GM23338 (cell line): ENCODE measurements around the gene CABYR. TPM values are rescaled to one million over a fixed set of nuclear protein-coding genes. Genes with fewer than 3 reads are reported as not detected.

Source experiments
- ATAC-seq: fragments of 200-7000 bp; cut with Tn5 transposase; 3 replicates; pipeline ENCODE4 v1.9.1; 2020
- DNase-seq: peaks from one replicate; pipeline ENCODE4 v3.0.0-alpha.2; 2015; ENCODE audit warnings: low spot score
- H2AFZ ChIP-seq: fragments of 200-600 bp; sonication (generic); 2 replicates; pipeline ENCODE4 v1.8.0; 2016; ENCODE audit warnings: antibody characterized with exemption, mild to moderate bottlenecking, moderate library complexity
- H3F3A ChIP-seq: fragments of 200-600 bp; sonication (generic); replicated peaks from 2 replicates; pipeline ENCODE4 v1.8.0; 2017; ENCODE audit warnings: antibody characterized with exemption, mixed run types, low read depth
- H3K27ac ChIP-seq: fragments of 200-600 bp; sonication (generic); 2 replicates; pipeline ENCODE4 v1.6.1; 2016; ENCODE audit warnings: low read depth
- H3K27me3 ChIP-seq: fragments of 200-600 bp; sonication (generic); 2 replicates; pipeline ENCODE4 v1.8.0; 2016; ENCODE audit warnings: mild to moderate bottlenecking, mixed run types, moderate library complexity; ENCODE audit not compliant: insufficient read depth
- H3K36me3 ChIP-seq: fragments of 200-600 bp; sonication (generic); 2 replicates; pipeline ENCODE4 v1.8.0; 2016; ENCODE audit warnings: mild to moderate bottlenecking; ENCODE audit not compliant: insufficient read depth
- H3K4me1 ChIP-seq: fragments of 200-600 bp; sonication (generic); 2 replicates; pipeline ENCODE4 v1.8.0; 2016; ENCODE audit warnings: mild to moderate bottlenecking, moderate library complexity; ENCODE audit not compliant: insufficient read depth
- H3K4me2 ChIP-seq: fragments of 200-600 bp; sonication (generic); 2 replicates; pipeline ENCODE4 v1.7.1; 2017; ENCODE audit warnings: mixed run types
- H3K4me3 ChIP-seq: fragments of 200-600 bp; sonication (generic); 2 replicates; pipeline ENCODE4 v1.6.1; 2016; ENCODE audit warnings: mixed run types
- H3K79me2 ChIP-seq: fragments of 200-600 bp; sonication (generic); replicated peaks from 2 replicates; pipeline ENCODE4 v1.8.0; 2017; ENCODE audit warnings: mild to moderate bottlenecking; ENCODE audit not compliant: insufficient read depth
- H3K9me2 ChIP-seq: fragments of 200-600 bp; sonication (generic); 2 replicates; pipeline ENCODE4 v1.8.0; 2017; ENCODE audit not compliant: insufficient read depth
- H4K20me1 ChIP-seq: fragments of 200-600 bp; sonication (generic); replicated peaks from 2 replicates; pipeline ENCODE4 v1.8.0; 2017; ENCODE audit warnings: mild to moderate bottlenecking; ENCODE audit not compliant: insufficient read depth
- H3K27ac Mint-ChIP-seq: 2 replicates; pipeline ENCODE4 v1.8.0; 2020; ENCODE audit warnings: inconsistent platforms, mild to moderate bottlenecking, moderate library complexity, mixed read lengths
- H3K27me3 Mint-ChIP-seq: 3 replicates; pipeline ENCODE4 v1.8.0; 2022; ENCODE audit warnings: low read depth, mild to moderate bottlenecking, moderate library complexity, mixed read lengths, inconsistent platforms; ENCODE audit not compliant: insufficient read depth, poor library complexity
- H3K36me3 Mint-ChIP-seq: 3 replicates; pipeline ENCODE4 v1.8.0; 2021; ENCODE audit warnings: low read depth, mild to moderate bottlenecking, inconsistent platforms, moderate library complexity, mixed read lengths
- H3K4me1 Mint-ChIP-seq: 3 replicates; pipeline ENCODE4 v1.8.0; 2020; ENCODE audit warnings: mild to moderate bottlenecking, inconsistent platforms, mixed read lengths
- H3K4me3 Mint-ChIP-seq: 3 replicates; pipeline ENCODE4 v1.8.0; 2021; ENCODE audit warnings: moderate library complexity, mild to moderate bottlenecking, inconsistent platforms, mixed read lengths
- H3K9me3 Mint-ChIP-seq: 3 replicates; pipeline ENCODE4 v1.8.0; 2020; ENCODE audit warnings: moderate library complexity, mild to moderate bottlenecking, inconsistent platforms, mixed read lengths
- CREB1 ChIP-seq: fragments of 250-450 bp; sonication (Bioruptor Pico); IDR thresholded peaks from 2 replicates; pipeline ENCODE4 v1.5.0; 2020; ENCODE audit warnings: low read depth, mild to moderate bottlenecking, moderate library complexity
- EZH2 ChIP-seq: fragments of 200-600 bp; sonication (generic); IDR thresholded peaks from one replicate; pipeline ENCODE4 v1.8.0; 2017; ENCODE audit warnings: antibody characterized with exemption, mild to moderate bottlenecking, low read depth; ENCODE audit not compliant: unreplicated experiment
- EZH2phosphoT487 ChIP-seq: fragments of 200-600 bp; sonication (generic); IDR thresholded peaks from one replicate; pipeline ENCODE4 v1.8.1; 2018; ENCODE audit warnings: antibody characterized with exemption; ENCODE audit not compliant: unreplicated experiment
- NANOG ChIP-seq: IDR thresholded peaks from 2 replicates; pipeline ENCODE4 v1.6.1; 2016; ENCODE audit warnings: antibody characterized with exemption, borderline replicate concordance
- POLR2AphosphoS5 ChIP-seq: IDR thresholded peaks from 2 replicates; pipeline ENCODE4 v1.6.1; 2016; ENCODE audit warnings: antibody characterized with exemption, low read depth
- STAT1 ChIP-seq: IDR thresholded peaks from one replicate; pipeline ENCODE4 v1.6.1; 2016; ENCODE audit warnings: antibody characterized with exemption; ENCODE audit not compliant: unreplicated experiment
- ZNF114 ChIP-seq: fragments of 250-450 bp; sonication (Bioruptor Pico); IDR thresholded peaks from 2 replicates; pipeline ENCODE4 v1.5.0; 2020; ENCODE audit warnings: mild to moderate bottlenecking, moderate library complexity
- ZNF331 ChIP-seq: fragments of 250-450 bp; sonication (Bioruptor Pico); IDR thresholded peaks from 2 replicates; pipeline ENCODE4 v1.5.0; 2020; ENCODE audit warnings: low read depth, mild to moderate bottlenecking, moderate library complexity
- polyA plus RNA-seq: library from polyadenylated mRNA; unstranded; fragments of >200 nt; fragmentation: Nextera tagmentation; extraction: Ambion mirVana; gene quantifications from 2 replicates; pipeline ENCODE4 v1.2.1, GENCODE V29; 2016
- total RNA-seq: library from RNA; depleted of rRNA; stranded (reverse); fragments of >200 nt; shearing (Covaris generic); gene quantifications from 2 replicates; pipeline ENCODE4 v1.2.3, GENCODE V29; 2014
- TF ChIP-seq, protein P1 (sequence below), 2 experiments: fragments of 200-600 bp in 1 of 2; sonication (generic) in 1 of 2; conservative IDR thresholded peaks; 2 replicates each; pipeline versions ENCODE4 v1.5.1 to v1.6.1; 2016 to 2017; ENCODE audit warnings: antibody characterized with exemption in 2 of 2, low read depth in 2 of 2, mild to moderate bottlenecking in 2 of 2, moderate library complexity in 1 of 2
- TF ChIP-seq, protein P2 (sequence below): IDR thresholded peaks from 2 replicates; pipeline ENCODE4 v1.6.1; 2016; ENCODE audit warnings: antibody characterized with exemption
- TF ChIP-seq, protein P3 (sequence below): fragments of 250-450 bp; sonication (Bioruptor Pico); IDR thresholded peaks from 2 replicates; pipeline ENCODE4 v1.5.0; 2020; ENCODE audit warnings: mild to moderate bottlenecking, moderate library complexity
- TF ChIP-seq, protein P4 (sequence below): IDR thresholded peaks from one replicate; pipeline ENCODE4 v1.6.1; 2018; ENCODE audit warnings: antibody characterized with exemption; ENCODE audit not compliant: unreplicated experiment

Gene CABYR
- total and polyA plus RNA-seq, 2 experiments from 2014 or later: 24.0 to 48.4 TPM

DNA sequence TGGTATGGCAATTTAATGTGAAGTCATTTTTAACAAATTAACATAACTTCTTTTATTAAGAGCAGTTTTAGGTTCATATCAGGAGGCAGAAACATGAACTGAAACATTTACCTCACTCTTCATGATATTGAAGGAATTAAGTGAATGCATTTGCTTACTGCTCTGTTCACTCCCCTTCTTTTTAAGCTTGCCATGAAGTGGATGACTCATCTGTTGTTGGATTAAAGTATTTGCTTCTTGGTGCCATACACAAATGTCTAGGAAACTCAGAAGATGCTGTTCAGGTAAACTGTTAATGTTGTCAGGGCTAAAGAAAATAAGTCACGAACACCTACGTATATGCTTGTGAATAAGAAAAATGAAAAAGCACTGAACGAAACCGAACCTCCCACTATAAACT lies 10.2 kb upstream of the CABYR start:
- ATAC-seq: no peak
- Mint-ChIP-seq H3K27me3 (peaks cover 2% of the 10 kb centered on the region), H3K4me1 (no peaks in the 10 kb centered on the region), H3K36me3 (peaks cover 6% of the 10 kb centered on the region; the same call in 1 of the 3 replicates), H3K27ac (no peak overlapping the region), H3K9me3 (no peaks in the 10 kb centered on the region), H3K4me3 (no peak overlapping the region)
- no peak overlapping the region for H3K4me3 ChIP-seq
- peaks cover 56% of the 10 kb centered on the region for H3K36me3 ChIP-seq
- H3K9me2 ChIP-seq: no peaks in the 10 kb centered on the region
- no peak overlapping the region for H3K27ac ChIP-seq
- no peaks in the 10 kb centered on the region for H3K27me3 ChIP-seq
- TF ChIP-seq, protein P1, sequence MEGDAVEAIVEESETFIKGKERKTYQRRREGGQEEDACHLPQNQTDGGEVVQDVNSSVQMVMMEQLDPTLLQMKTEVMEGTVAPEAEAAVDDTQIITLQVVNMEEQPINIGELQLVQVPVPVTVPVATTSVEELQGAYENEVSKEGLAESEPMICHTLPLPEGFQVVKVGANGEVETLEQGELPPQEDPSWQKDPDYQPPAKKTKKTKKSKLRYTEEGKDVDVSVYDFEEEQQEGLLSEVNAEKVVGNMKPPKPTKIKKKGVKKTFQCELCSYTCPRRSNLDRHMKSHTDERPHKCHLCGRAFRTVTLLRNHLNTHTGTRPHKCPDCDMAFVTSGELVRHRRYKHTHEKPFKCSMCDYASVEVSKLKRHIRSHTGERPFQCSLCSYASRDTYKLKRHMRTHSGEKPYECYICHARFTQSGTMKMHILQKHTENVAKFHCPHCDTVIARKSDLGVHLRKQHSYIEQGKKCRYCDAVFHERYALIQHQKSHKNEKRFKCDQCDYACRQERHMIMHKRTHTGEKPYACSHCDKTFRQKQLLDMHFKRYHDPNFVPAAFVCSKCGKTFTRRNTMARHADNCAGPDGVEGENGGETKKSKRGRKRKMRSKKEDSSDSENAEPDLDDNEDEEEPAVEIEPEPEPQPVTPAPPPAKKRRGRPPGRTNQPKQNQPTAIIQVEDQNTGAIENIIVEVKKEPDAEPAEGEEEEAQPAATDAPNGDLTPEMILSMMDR (conservative IDR thresholded peaks at IDR 0.05; ENCODE audit: low read depth in 2 of 2): no peak
- TF ChIP-seq STAT1 (no peak), EZH2 (no peak), CREB1 (CRISPR knock-in tag) (no peak), NANOG (no peak), EZH2phosphoT487 (no peak), POLR2AphosphoS5 (no peak), ZNF114 (CRISPR knock-in tag) (no peak), ZNF331 (CRISPR knock-in tag) (no peak)
- TF ChIP-seq, protein P2, sequence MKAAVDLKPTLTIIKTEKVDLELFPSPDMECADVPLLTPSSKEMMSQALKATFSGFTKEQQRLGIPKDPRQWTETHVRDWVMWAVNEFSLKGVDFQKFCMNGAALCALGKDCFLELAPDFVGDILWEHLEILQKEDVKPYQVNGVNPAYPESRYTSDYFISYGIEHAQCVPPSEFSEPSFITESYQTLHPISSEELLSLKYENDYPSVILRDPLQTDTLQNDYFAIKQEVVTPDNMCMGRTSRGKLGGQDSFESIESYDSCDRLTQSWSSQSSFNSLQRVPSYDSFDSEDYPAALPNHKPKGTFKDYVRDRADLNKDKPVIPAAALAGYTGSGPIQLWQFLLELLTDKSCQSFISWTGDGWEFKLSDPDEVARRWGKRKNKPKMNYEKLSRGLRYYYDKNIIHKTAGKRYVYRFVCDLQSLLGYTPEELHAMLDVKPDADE: no peak
- TF ChIP-seq, protein P3, sequence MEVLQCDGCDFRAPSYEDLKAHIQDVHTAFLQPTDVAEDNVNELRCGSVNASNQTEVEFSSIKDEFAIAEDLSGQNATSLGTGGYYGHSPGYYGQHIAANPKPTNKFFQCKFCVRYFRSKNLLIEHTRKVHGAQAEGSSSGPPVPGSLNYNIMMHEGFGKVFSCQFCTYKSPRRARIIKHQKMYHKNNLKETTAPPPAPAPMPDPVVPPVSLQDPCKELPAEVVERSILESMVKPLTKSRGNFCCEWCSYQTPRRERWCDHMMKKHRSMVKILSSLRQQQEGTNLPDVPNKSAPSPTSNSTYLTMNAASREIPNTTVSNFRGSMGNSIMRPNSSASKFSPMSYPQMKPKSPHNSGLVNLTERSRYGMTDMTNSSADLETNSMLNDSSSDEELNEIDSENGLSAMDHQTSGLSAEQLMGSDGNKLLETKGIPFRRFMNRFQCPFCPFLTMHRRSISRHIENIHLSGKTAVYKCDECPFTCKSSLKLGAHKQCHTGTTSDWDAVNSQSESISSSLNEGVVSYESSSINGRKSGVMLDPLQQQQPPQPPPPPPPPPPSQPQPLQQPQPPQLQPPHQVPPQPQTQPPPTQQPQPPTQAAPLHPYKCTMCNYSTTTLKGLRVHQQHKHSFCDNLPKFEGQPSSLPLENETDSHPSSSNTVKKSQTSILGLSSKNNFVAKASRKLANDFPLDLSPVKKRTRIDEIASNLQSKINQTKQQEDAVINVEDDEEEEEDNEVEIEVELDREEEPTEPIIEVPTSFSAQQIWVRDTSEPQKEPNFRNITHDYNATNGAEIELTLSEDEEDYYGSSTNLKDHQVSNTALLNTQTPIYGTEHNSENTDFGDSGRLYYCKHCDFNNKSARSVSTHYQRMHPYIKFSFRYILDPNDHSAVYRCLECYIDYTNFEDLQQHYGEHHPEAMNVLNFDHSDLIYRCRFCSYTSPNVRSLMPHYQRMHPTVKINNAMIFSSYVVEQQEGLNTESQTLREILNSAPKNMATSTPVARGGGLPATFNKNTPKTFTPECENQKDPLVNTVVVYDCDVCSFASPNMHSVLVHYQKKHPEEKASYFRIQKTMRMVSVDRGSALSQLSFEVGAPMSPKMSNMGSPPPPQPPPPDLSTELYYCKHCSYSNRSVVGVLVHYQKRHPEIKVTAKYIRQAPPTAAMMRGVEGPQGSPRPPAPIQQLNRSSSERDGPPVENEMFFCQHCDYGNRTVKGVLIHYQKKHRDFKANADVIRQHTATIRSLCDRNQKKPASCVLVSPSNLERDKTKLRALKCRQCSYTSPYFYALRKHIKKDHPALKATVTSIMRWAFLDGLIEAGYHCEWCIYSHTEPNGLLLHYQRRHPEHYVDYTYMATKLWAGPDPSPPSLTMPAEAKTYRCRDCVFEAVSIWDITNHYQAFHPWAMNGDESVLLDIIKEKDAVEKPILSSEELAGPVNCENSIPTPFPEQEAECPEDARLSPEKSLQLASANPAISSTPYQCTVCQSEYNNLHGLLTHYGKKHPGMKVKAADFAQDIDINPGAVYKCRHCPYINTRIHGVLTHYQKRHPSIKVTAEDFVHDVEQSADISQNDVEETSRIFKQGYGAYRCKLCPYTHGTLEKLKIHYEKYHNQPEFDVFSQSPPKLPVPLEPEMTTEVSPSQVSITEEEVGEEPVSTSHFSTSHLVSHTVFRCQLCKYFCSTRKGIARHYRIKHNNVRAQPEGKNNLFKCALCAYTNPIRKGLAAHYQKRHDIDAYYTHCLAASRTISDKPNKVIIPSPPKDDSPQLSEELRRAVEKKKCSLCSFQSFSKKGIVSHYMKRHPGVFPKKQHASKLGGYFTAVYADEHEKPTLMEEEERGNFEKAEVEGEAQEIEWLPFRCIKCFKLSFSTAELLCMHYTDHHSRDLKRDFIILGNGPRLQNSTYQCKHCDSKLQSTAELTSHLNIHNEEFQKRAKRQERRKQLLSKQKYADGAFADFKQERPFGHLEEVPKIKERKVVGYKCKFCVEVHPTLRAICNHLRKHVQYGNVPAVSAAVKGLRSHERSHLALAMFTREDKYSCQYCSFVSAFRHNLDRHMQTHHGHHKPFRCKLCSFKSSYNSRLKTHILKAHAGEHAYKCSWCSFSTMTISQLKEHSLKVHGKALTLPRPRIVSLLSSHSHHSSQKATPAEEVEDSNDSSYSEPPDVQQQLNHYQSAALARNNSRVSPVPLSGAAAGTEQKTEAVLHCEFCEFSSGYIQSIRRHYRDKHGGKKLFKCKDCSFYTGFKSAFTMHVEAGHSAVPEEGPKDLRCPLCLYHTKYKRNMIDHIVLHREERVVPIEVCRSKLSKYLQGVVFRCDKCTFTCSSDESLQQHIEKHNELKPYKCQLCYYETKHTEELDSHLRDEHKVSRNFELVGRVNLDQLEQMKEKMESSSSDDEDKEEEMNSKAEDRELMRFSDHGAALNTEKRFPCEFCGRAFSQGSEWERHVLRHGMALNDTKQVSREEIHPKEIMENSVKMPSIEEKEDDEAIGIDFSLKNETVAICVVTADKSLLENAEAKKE (CRISPR knock-in tag): no peak
- TF ChIP-seq, protein P4, sequence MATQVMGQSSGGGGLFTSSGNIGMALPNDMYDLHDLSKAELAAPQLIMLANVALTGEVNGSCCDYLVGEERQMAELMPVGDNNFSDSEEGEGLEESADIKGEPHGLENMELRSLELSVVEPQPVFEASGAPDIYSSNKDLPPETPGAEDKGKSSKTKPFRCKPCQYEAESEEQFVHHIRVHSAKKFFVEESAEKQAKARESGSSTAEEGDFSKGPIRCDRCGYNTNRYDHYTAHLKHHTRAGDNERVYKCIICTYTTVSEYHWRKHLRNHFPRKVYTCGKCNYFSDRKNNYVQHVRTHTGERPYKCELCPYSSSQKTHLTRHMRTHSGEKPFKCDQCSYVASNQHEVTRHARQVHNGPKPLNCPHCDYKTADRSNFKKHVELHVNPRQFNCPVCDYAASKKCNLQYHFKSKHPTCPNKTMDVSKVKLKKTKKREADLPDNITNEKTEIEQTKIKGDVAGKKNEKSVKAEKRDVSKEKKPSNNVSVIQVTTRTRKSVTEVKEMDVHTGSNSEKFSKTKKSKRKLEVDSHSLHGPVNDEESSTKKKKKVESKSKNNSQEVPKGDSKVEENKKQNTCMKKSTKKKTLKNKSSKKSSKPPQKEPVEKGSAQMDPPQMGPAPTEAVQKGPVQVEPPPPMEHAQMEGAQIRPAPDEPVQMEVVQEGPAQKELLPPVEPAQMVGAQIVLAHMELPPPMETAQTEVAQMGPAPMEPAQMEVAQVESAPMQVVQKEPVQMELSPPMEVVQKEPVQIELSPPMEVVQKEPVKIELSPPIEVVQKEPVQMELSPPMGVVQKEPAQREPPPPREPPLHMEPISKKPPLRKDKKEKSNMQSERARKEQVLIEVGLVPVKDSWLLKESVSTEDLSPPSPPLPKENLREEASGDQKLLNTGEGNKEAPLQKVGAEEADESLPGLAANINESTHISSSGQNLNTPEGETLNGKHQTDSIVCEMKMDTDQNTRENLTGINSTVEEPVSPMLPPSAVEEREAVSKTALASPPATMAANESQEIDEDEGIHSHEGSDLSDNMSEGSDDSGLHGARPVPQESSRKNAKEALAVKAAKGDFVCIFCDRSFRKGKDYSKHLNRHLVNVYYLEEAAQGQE: no peak
- H3F3A ChIP-seq: no peaks in the 10 kb centered on the region
- no peaks in the 10 kb centered on the region for H3K4me1 ChIP-seq
- no peak for DNase-seq
- H3K4me2 ChIP-seq: no peak overlapping the region
- no peaks in the 10 kb centered on the region for H4K20me1 ChIP-seq
- H3K79me2 ChIP-seq: no peaks in the 10 kb centered on the region; the same call in 1 of the 2 replicates
- H2AFZ ChIP-seq: no peak overlapping the region
